Thyroid gland (tissue), 4 donors: ENCODE results near the gene ASCL2.

Source experiments
- CTCF ChIP-seq, 6 experiments: fragments of 200-600 bp in 3 of 6; fragments of 450-650 bp in 3 of 6; sonication (generic) in 3 of 6; IDR thresholded peaks; one replicate each; pipeline ENCODE4 v1.5.1; 2016 to 2019; ENCODE audit warnings: antibody characterized with exemption in 6 of 6, mild to moderate bottlenecking in 2 of 6, inconsistent platforms in 1 of 6, moderate library complexity in 1 of 6
- POLR2A ChIP-seq, 2 donors: fragments of 450-650 bp; IDR thresholded peaks; one replicate each; pipeline ENCODE4 v1.6.1; 2017; ENCODE audit warnings: antibody characterized with exemption in 2 of 2, mild to moderate bottlenecking in 2 of 2, moderate library complexity in 1 of 2

DNA sequence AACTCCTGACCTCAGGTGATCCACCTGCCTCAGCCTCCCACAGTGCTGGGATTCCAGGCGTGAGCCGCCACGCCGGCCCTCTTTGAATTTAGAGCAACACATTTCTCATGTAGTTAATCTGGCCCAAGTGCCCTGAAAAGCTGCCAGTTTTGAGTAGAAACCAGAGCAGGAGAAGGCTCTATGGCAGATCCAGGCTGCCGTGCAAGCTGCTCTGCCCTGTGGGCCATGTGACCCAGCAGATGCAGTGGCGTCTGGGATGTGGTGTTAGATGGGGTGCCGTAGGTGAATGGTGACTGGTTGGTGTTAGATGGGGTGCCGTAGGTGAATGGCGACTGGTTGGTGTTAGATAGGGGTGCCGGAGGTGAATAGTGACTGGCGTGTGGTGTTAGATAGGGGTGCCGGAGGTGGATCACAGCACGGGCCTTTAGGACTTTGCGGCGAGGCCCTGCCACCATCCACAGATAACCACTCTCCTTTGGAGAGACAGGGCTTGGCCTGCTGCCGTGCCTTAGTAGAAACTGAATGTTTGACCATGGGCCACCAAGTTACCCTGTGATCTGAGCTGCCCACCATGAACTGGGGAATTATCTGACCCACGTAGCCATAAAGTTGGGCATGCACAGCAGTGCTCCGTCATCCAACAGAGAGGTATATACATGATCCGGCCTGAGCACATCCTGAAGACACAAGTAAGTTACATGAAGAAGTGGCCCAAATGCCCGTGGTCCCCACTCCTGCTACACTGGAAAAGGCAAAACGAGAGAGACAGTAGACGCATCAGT, 32.7 kb downstream of the ASCL2 start:
- TF ChIP-seq CTCF (IDR thresholded peaks at IDR 0.05) = no peak
- TF ChIP-seq POLR2A (IDR thresholded peaks at IDR 0.05) = no peak
